ENCODE results near the gene ACOX3.

- TF ChIP-seq CTCF (IDR thresholded peaks at IDR 0.05) = no peak
- no peak for TF ChIP-seq POLR2A (IDR thresholded peaks at IDR 0.05)
Observed at GRCh38 chr4:8404791-8405515, 35.6 kb downstream of the ACOX3 start.
